Islet of Langerhans (tissue), 1 donor: ENCODE measurements around the gene LEF1.
"Not testable (repeated sequence)": the region's sequence is repeated elsewhere in the genome, so short reads cannot be mapped to it uniquely, and the experiment has no call there.

Experiments
- FAIRE-seq: peaks from one replicate; lab custom pipeline; 2011; peaks lifted over from hg19 to GRCh38; lab: Jason Lieb, UNC

The LEF1 gene

DNA sequence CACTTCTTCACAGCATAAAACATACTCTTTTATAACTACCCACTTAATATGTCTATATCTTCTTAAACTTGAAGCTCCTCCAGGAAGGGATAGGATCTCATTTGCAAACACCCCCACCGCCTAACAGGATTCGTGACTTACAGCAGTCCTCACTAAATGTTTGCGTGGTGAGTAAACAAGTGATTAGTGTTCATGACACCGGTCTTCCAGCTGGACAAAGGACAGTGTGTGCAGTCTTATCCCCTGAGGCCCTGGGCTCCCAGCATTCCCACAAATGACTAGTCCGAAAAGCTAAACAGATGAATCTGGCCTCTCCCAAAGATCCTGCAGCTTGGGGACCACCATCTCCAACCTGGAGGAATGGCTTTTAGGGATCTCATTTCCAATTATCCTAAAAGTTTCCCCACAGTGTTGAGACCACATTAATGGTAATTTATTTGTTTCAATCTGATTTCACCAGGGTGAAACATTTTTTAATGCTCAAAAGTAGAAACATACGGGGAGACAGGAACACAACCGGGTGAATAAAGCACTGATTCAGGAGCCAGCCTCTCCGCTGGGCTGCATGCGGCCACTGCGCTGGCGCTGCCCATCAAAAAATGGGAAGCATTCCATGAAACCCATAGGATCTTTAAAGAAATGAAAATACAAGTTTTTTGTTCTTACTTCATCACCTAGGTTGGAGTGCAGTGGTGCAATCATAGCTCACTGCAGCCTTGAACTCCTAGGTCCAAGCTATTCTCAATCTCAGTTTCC lies 109.9 kb downstream of the LEF1 start:
- FAIRE-seq: no peak

- no peak for FAIRE-seq
Measured at GRCh38 chr4:108056418-108056817, 112.3 kb downstream of the LEF1 start.

- no peak for FAIRE-seq
Measured at GRCh38 chr4:108055787-108056186, 112.9 kb downstream of the LEF1 start.

GRCh38 chr4:108054025-108054638 lies 114.6 kb downstream of the LEF1 start:
- FAIRE-seq: no peak

DNA sequence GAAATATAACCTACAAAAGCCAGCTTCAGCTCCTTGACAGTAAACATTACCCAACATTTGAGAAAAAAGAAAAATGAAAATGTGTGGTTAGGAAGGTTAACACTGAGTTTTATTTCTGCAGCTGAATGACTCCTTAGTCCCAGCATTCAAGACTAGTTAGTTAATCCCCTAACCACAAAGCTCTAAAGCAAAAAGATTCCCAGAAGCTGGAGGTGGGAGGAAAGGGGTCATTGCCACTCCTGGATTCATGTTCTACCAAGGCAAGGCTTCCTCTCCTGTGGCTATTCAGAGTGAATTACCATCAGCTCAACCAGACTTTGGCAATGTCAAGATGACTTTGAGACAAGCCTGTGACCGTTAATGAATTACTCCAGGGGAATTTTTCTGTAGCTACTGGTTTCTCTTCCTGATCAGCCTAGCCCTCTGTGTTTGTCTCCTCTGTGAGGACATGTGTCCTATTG lies 115.5 kb downstream of the LEF1 start:
- no peak for FAIRE-seq

GRCh38 chr4:108052558-108053120 lies 116.1 kb downstream of the LEF1 start:
- no peak for FAIRE-seq

DNA sequence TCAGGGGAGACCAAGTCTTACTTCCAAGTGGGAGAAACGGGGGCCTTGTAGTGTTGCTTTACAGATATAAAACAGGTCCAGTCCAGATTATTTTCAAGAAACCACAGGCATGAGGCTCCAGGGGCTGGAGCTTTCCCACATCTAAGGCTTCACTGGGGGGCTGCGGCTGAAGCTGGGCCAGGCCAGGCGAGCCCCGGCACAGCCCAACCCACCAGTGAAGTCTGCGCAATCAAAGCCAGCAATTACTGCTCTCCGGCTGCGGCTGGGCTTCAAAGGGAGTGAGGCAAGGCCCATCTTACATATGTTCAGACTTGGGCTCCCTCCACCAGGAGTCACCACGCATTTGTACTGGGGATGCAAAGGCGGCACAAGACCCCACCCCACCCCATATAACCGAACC lies 117.4 kb downstream of the LEF1 start:
- no peak for FAIRE-seq

DNA sequence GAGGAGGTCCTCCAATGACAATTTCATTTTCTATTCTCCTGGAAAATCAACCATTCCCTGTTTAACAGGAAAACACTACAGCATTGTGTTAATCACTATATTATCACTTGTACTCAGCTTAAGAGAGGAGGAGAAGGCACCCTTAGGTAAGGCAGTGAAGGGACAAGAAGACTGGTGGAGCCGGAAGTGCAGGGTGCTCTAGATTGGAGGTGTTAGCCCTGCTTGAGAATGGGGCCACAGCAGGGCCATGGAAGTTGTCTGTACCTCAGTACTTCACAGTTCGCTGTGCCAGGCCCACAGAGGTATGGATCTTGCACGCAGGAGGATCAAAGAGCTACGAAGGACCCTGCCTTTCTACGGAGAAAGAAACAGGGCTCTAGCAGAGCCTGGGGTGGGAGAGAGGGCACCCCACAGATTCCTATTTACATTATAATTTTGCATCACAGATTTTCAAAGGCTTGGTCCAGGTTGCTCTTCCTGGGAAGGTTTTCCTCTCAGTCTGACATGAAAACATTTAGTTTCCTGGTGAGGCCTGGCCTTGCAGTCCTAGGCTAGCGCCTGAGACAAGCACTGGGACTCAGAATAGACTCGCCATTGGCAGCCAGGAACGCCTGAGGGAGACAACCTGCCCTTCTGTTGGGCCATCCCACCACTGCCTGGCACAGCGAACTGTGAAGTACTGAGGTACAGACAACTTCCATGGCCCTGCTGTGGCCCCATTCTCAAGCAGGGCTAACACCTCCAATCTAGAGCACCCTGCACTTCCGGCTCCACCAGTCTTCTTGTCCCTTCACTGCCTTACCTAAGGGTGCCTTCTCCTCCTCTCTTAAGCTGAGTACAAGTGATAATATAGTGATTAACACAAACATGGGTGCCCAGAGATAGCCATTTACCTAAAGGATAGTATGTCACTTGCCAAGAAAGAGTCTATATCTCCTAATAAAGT lies 118.3 kb downstream of the LEF1 start:
- not testable (repeated sequence) for FAIRE-seq

DNA sequence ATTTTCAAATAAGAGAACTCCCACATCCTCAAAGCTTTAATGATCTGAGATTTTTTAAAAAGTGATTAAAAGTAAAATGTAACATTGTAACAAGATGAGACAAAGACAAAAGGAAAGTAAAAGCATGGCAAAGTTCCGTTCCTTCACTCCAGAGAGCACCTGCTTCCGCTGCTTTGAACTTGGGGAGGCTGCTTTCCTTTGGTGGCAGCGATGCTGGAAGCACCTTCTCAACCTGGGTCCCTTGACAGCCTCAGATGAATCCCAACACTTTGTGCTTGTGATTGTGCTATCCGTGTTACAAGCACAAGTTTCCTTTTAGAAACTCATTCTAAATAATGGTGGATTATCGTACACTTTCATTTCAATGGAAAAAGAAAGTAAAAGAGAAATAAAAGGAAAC lies 119.3 kb downstream of the LEF1 start:
- FAIRE-seq: no peak

- no peak for FAIRE-seq
Measured at GRCh38 chr4:108048997-108049396, 119.7 kb downstream of the LEF1 start.

- no peak for FAIRE-seq
Measured at GRCh38 chr4:108048157-108048556, 120.6 kb downstream of the LEF1 start.

- no peak for FAIRE-seq
Measured at GRCh38 chr4:108047199-108047598, 121.5 kb downstream of the LEF1 start.

DNA sequence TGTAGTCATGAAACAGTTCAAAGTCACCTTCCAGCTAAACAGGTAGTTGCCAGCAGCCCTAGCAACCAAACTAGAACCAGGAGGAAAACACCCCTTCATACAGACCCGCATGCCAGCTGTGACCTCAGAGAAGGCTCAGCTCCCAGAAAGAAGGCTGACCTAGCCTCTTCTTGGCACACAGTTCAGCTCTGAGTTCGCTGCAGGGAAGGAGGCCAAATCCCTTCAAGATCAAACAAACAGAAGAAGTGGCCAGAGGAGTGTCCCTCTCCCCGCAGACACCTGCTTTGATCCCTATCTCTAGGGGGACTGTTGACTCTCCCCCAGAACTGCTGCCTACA lies 123.1 kb downstream of the LEF1 start:
- FAIRE-seq: no peak

DNA sequence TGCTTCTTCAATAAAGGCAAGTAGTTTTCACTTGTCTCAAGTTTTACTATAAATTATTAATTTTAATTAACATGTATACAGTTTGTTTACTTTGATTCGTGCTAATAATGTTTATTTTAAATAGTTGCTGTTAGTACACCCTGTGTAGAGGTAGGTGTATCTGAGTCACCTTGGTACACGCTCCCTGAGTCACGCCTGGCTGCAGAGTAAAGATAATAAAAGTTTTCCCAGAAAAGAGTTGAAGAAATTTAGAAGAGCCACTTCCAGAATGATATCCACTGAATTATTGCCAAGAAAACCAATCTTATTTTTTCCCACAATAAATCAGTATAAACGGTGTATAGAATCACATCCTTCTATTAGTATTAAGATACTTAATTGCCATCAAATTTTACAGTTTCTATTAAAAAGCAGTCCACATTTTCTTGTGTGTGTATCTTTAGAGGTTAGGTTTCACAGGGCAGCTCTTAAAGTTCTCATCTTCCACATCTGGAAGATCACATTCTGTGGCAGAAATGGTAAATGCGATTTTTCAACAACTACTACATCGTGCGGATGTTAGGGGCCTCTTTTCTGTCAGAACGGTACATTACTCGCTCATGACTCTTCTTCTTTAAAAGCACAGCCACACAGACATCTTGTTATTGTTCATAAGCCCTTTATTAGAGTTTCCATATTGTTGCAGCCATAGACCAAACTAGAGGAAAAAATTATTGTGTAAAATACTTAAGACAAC lies 123.6 kb downstream of the LEF1 start:
- FAIRE-seq: no peak

DNA sequence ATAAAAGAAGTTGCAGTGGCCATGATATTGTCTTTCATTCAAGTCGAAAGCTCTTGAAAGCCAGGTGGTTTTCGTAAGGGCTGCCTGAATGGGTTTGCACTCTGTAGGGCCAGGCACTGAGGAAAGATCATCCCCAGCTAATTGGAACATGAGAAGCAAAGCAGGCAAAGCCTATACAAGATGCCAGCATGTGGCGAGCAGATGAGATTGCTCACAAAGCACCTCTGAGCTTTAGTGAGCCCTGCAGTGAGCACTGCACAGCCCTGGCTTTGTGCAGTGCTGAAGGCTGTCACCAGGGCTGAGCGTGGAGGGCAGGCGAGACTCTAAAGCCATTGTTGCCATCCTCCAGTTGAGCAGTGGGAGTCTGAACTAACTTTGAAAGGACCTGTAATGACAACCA lies 125.2 kb downstream of the LEF1 start:
- FAIRE-seq: no peak

- FAIRE-seq: no peak
Measured at GRCh38 chr4:108042927-108043326, 125.8 kb downstream of the LEF1 start.

DNA sequence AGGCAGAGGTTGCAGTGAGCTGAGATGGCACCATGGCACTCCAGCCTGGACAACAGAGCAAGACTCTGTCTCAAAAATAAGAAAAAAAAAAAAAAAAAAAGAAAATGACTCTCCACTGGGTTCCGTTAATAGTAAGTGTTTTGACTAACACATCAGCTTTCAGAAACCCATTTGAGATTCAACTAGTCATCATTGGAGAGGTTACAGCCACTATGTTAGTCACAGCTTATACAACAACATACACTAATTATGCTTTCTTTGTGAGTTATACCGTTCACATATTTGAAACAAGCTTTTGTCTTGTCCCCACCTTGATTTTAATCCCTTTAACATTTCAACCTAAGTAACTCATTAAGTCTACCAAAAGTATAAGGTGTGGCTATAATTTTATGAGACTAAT lies 130.8 kb downstream of the LEF1 start:
- FAIRE-seq: no peak

DNA sequence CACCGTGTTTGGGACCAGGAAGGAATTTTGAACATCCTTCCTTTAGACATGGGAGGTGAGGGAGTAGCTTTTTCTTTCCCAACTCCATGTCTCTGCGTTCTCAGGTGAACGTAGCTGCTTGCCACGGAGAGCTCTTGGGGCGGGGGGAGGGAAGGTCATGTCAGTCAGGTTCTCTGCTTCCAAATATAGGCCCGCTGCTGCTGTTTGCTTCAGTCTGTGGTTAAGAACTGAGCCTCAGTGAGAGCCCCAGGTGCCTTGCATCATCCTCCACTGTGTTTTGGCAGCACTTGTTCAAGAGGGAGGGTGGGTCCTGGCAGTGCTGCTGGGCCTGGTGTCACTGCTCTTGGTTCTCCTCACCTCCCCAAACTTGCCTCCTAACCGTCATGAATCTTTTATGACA lies 132.5 kb downstream of the LEF1 start:
- no peak for FAIRE-seq

GRCh38 chr4:108035691-108036090 lies 133.0 kb downstream of the LEF1 start:
- FAIRE-seq: no peak

DNA sequence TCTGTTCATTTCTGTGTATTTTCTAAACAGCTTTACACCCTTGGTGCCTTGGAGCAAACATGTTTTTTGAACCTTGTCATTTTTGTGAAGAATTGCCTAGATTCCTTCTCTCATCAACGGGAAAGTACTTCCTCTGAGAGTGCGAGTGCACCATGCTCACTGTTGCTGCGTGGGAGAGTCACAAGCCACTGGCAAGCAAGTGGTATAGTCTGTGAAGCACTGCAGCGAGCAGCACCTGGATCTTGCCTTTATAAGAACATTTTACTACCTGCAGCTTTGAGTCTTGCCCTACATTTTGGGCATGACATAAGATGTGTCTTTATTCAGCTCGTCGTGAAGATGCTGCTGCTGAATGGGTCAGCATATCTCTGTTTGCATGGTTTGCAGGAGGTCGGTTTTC lies 134.2 kb downstream of the LEF1 start:
- FAIRE-seq: no peak

DNA sequence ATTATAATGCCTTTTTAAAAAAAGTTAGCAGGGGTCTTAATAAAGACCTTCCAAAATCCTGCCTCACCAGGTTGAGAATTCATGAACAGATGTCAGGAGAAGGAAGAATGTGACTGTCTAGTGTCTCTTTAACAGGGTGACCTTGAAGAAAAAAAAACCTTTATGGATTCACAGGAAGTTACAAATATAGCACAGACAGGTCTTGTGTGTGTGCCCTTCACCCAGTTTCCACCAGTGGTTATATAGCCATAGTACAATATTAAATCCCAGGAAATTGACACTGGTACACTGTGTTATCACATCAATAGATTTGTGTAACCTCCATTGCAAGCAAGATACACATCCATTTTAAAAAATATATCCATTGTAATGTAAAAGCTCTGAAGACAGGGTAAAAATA lies 135.4 kb downstream of the LEF1 start:
- no peak for FAIRE-seq
